Endodermal cell (in vitro differentiated cells): Measurements from ENCODE around the gene SLC48A1. TPM values are rescaled to one million over a fixed set of nuclear protein-coding genes. Genes with fewer than 3 reads are reported as not detected.

ENCODE experiments used
- DNase-seq: peaks from one replicate; pipeline ENCODE4 v3.0.0-alpha.2; 2017
- H3K27ac ChIP-seq: 2 replicates; pipeline ENCODE4 v1.5.1; 2013; ENCODE audit warnings: mild to moderate bottlenecking, low read depth, low read length, moderate library complexity
- H3K27me3 ChIP-seq: 2 replicates; pipeline ENCODE4 v1.6.1; 2013; ENCODE audit warnings: mild to moderate bottlenecking, low read length, moderate library complexity; ENCODE audit not compliant: insufficient read depth, control insufficient read depth, poor library complexity, severe bottlenecking
- H3K36me3 ChIP-seq: 2 replicates; pipeline ENCODE4 v1.7.0; 2013; ENCODE audit warnings: mild to moderate bottlenecking, low read length, moderate library complexity; ENCODE audit not compliant: control insufficient read depth, insufficient read depth
- H3K4me1 ChIP-seq: one replicate; pipeline ENCODE4 v1.7.0; 2013; ENCODE audit warnings: low read length; ENCODE audit not compliant: control insufficient read depth, insufficient read depth
- H3K4me3 ChIP-seq: 2 replicates; pipeline ENCODE4 v1.5.1; 2013; ENCODE audit warnings: mild to moderate bottlenecking, low read length, moderate library complexity
- H3K9ac ChIP-seq: 2 replicates; pipeline ENCODE4 v1.6.1; 2013; ENCODE audit warnings: mild to moderate bottlenecking, low read length, moderate library complexity; ENCODE audit not compliant: poor library complexity, severe bottlenecking; ENCODE audit errors: extremely low read depth
- H3K9me3 ChIP-seq: 2 replicates; pipeline ENCODE4 v1.6.1; 2013; ENCODE audit warnings: mild to moderate bottlenecking, low read length, moderate library complexity; ENCODE audit not compliant: control insufficient read depth
- H3K27ac Mint-ChIP-seq: 2 replicates; pipeline ENCODE4 v1.8.0; 2020; ENCODE audit warnings: mixed read lengths
- H3K27me3 Mint-ChIP-seq: 2 replicates; pipeline ENCODE4 v1.8.0; 2021; ENCODE audit warnings: mild to moderate bottlenecking, mixed read lengths; ENCODE audit not compliant: insufficient read depth
- H3K36me3 Mint-ChIP-seq: 2 replicates; pipeline ENCODE4 v1.8.0; 2020; ENCODE audit warnings: low read depth, mixed read lengths
- H3K4me1 Mint-ChIP-seq: 2 replicates; pipeline ENCODE4 v1.8.0; 2020; ENCODE audit warnings: mixed read lengths
- H3K4me3 Mint-ChIP-seq: 2 replicates; pipeline ENCODE4 v1.8.0; 2020; ENCODE audit warnings: mild to moderate bottlenecking, moderate library complexity, mixed read lengths
- H3K9me3 Mint-ChIP-seq: 2 replicates; pipeline ENCODE4 v1.8.0; 2020; ENCODE audit warnings: mild to moderate bottlenecking, mixed read lengths
- CTCF ChIP-seq: fragments of 200-600 bp; sonication (generic); conservative IDR thresholded peaks from 2 replicates; pipeline ENCODE4 v1.5.0; 2021; ENCODE audit warnings: antibody characterized with exemption, mild to moderate bottlenecking
- WGBS, 2 experiments: methylation state at CpG; one replicate each; pipeline versions ENCODE4 v1.1.5 to v1.1.7; 2013; ENCODE audit warnings: missing lambda C conversion rate in 2 of 2, mixed read lengths in 1 of 2; ENCODE audit not compliant: insufficient coverage in 1 of 2, insufficient read length in 1 of 2; 5-methylcytosine and 5-hydroxymethylcytosine counted together
- total RNA-seq, 2 donors: library from RNA; stranded (reverse); fragmentation: NEBNext Ultra II Directional in 1 of 2; extraction: Animal tissue kit (Norgen Biotek cat#: 25700) in 1 of 2; gene quantifications; 2 replicates in 1 of 2; 3 replicates in 1 of 2; pipeline ENCODE4 v1.2.1, GENCODE V29; 2021

Gene SLC48A1
- total RNA-seq, 2 donors from 2014 or later = 21.3 to 30.4 TPM

GRCh38 chr12:47811072-47811396, 38.0 kb downstream of the SLC48A1 start:
- no peak for TF ChIP-seq CTCF
- Histone ChIP-seq H3K9me3 (no peaks in the 10 kb centered on the region), H3K27ac (no peak overlapping the region), H3K4me3 (no peak overlapping the region), H3K27me3 (no peaks in the 10 kb centered on the region), H3K36me3 (peaks cover 26% of the 10 kb centered on the region), H3K4me1 (peaks cover 27% of the 10 kb centered on the region), H3K9ac (no peak overlapping the region)
- H3K36me3 Mint-ChIP-seq = peaks cover 13% of the 10 kb centered on the region
- no peaks in the 10 kb centered on the region for H3K27me3 Mint-ChIP-seq
- H3K9me3 Mint-ChIP-seq = no peaks in the 10 kb centered on the region
- 0 to 69% methylated on average over 1 to 2 of the region's 2 CpGs for WGBS, 2 experiments
- peaks cover 63% of the 10 kb centered on the region for H3K4me1 Mint-ChIP-seq
- peak; percentile 86 for DNase-seq
- H3K27ac Mint-ChIP-seq = no peak overlapping the region
- H3K4me3 Mint-ChIP-seq = no peak overlapping the region

- TF ChIP-seq CTCF = no peak
- H3K4me3 ChIP-seq = no peak overlapping the region
- Mint-ChIP-seq H3K4me1 (peaks cover 64% of the 10 kb centered on the region), H3K27ac (peak overlapping the region; percentile 83), H3K4me3 (peak overlapping the region; percentile 45), H3K36me3 (peaks cover 16% of the 10 kb centered on the region), H3K27me3 (no peaks in the 10 kb centered on the region), H3K9me3 (no peaks in the 10 kb centered on the region)
- no peaks in the 10 kb centered on the region for H3K9me3 ChIP-seq
- no peak overlapping the region for H3K27ac ChIP-seq
- H3K36me3 ChIP-seq = peaks cover 25% of the 10 kb centered on the region
- no peak overlapping the region for H3K9ac ChIP-seq
- 92 to 97% methylated on average over 11 to 13 of the region's 14 CpGs for whole genome bisulfite sequencing, 2 experiments
- H3K27me3 ChIP-seq = no peaks in the 10 kb centered on the region
- H3K4me1 ChIP-seq = peaks cover 27% of the 10 kb centered on the region
- DNase-seq = no peak
These were observed 38.8 kb downstream of the SLC48A1 start for GRCh38 chr12:47811581-47812484.

GRCh38 chr12:47812797-47813510, 39.9 kb downstream of the SLC48A1 start:
- no peaks in the 10 kb centered on the region for H3K27me3 Mint-ChIP-seq
- Histone ChIP-seq H3K9ac (no peak overlapping the region), H3K27ac (peak overlapping the region; percentile 83), H3K9me3 (no peaks in the 10 kb centered on the region), H3K4me1 (peaks cover 25% of the 10 kb centered on the region), H3K27me3 (no peaks in the 10 kb centered on the region), H3K36me3 (peaks cover 33% of the 10 kb centered on the region), H3K4me3 (peak overlapping the region; percentile 68)
- peak overlapping the region; percentile 45 for H3K4me3 Mint-ChIP-seq
- H3K36me3 Mint-ChIP-seq = peaks cover 20% of the 10 kb centered on the region
- H3K27ac Mint-ChIP-seq = peak overlapping the region; percentile 98
- peak; percentile 98 for DNase-seq
- 17 to 19% methylated on average over 10 to 32 of the region's 37 CpGs for WGBS, 2 experiments
- H3K9me3 Mint-ChIP-seq = no peaks in the 10 kb centered on the region
- peaks cover 64% of the 10 kb centered on the region for H3K4me1 Mint-ChIP-seq
- TF ChIP-seq CTCF = no peak
